Measurements from ENCODE around the gene CCDC88C. TPM values are rescaled to one million over a fixed set of nuclear protein-coding genes. Genes with fewer than 3 reads are reported as not detected.

CCDC88C gene
- total and polyA plus RNA-seq, 2 experiments from 2014 or later = 23.6 to 60.7 TPM

DNA sequence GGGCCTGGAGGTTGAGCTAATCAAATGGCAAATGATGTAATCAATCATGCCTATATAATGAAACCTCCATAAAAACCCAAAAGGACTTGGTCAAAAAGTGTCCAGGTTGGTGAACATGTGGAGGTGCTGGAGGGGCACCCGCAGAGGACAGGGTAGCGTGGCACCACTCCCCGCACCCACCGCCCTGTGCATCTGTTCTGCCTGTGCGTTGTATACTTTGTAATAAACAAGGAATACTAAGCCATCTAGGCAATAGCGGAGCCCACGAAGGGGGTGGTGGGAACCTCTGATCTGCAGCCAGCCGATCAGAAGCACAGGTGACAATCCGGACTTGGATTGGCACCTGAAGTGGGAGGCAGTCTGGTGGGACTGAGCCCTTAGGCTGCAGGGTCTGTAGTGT, 97.4 kb downstream of the CCDC88C start:
- no peaks in the 10 kb centered on the region for H3K27me3 ChIP-seq (ENCODE audit: insufficient read depth)
- peaks cover 67% of the 10 kb centered on the region for H3K36me3 Mint-ChIP-seq (ENCODE audit: low read depth)
- H3K79me2 ChIP-seq (replicated peaks; ENCODE audit: insufficient read depth) = no peaks in the 10 kb centered on the region
- DNase-seq (ENCODE audit: low spot score) (no peak), ATAC-seq (no peak)
- no peaks in the 10 kb centered on the region for H3F3A ChIP-seq (replicated peaks; ENCODE audit: low read depth)
- H3K27ac Mint-ChIP-seq = no peak overlapping the region
- no peak overlapping the region for H3K27ac ChIP-seq (ENCODE audit: low read depth)
- H3K4me2 ChIP-seq = no peak overlapping the region
- H3K27me3 Mint-ChIP-seq (ENCODE audit: insufficient read depth, low read depth, poor library complexity) = peaks cover 9% of the 10 kb centered on the region
- H3K4me1 ChIP-seq (ENCODE audit: insufficient read depth) = no peaks in the 10 kb centered on the region; the same call in 1 of the 2 replicates
- H4K20me1 ChIP-seq (replicated peaks; ENCODE audit: insufficient read depth) = no peaks in the 10 kb centered on the region; the same call in 1 of the 2 replicates
- no peaks in the 10 kb centered on the region for H3K9me2 ChIP-seq (ENCODE audit: insufficient read depth)
- TF ChIP-seq EZH2phosphoT487 (IDR thresholded peaks at IDR 0.05; ENCODE audit: unreplicated experiment) (no peak), POLR2AphosphoS5 (IDR thresholded peaks at IDR 0.05; ENCODE audit: low read depth) (no peak), NANOG (IDR thresholded peaks at IDR 0.05; ENCODE audit: borderline replicate concordance) (no peak), EZH2 (IDR thresholded peaks at IDR 0.05; ENCODE audit: low read depth, unreplicated experiment) (no peak), ZNF331 (CRISPR knock-in tag; IDR thresholded peaks at IDR 0.05; ENCODE audit: low read depth) (no peak)
- TF ChIP-seq, protein P1, sequence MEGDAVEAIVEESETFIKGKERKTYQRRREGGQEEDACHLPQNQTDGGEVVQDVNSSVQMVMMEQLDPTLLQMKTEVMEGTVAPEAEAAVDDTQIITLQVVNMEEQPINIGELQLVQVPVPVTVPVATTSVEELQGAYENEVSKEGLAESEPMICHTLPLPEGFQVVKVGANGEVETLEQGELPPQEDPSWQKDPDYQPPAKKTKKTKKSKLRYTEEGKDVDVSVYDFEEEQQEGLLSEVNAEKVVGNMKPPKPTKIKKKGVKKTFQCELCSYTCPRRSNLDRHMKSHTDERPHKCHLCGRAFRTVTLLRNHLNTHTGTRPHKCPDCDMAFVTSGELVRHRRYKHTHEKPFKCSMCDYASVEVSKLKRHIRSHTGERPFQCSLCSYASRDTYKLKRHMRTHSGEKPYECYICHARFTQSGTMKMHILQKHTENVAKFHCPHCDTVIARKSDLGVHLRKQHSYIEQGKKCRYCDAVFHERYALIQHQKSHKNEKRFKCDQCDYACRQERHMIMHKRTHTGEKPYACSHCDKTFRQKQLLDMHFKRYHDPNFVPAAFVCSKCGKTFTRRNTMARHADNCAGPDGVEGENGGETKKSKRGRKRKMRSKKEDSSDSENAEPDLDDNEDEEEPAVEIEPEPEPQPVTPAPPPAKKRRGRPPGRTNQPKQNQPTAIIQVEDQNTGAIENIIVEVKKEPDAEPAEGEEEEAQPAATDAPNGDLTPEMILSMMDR (conservative IDR thresholded peaks at IDR 0.05; ENCODE audit: low read depth in 2 of 2) = no peak
- TF ChIP-seq, protein P2, sequence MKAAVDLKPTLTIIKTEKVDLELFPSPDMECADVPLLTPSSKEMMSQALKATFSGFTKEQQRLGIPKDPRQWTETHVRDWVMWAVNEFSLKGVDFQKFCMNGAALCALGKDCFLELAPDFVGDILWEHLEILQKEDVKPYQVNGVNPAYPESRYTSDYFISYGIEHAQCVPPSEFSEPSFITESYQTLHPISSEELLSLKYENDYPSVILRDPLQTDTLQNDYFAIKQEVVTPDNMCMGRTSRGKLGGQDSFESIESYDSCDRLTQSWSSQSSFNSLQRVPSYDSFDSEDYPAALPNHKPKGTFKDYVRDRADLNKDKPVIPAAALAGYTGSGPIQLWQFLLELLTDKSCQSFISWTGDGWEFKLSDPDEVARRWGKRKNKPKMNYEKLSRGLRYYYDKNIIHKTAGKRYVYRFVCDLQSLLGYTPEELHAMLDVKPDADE (IDR thresholded peaks at IDR 0.05) = no peak
- no peak overlapping the region for H3K4me3 Mint-ChIP-seq
- peaks cover 7% of the 10 kb centered on the region for H3K4me1 Mint-ChIP-seq
- H2AFZ ChIP-seq = no peak overlapping the region
- peaks cover 4% of the 10 kb centered on the region; the same call in 1 of the 2 replicates for H3K36me3 ChIP-seq (ENCODE audit: insufficient read depth)
- H3K9me3 Mint-ChIP-seq = peaks cover 11% of the 10 kb centered on the region
- H3K4me3 ChIP-seq = no peak overlapping the region

DNA sequence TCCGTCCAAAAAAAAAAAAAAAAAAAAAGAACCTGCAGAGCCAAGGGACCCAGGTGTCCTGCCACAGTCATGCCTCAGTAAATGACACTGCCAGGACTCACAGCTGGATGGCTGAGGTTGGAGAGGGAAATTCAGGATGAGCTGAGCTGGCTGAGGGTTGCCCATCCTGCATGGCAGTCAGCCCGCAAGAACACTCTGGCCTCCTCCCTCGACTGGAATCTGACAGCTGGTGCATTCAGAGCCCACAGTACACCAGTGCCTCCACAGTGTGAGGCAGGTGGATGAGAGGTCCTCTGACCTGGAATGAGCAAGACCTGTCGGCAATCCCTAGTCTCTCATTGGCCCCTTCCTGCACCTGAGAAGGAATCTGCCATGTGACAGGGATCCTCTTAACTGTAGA, 98.7 kb downstream of the CCDC88C start:
- H3K4me2 ChIP-seq = no peak overlapping the region
- no peaks in the 10 kb centered on the region for H3K27me3 ChIP-seq (ENCODE audit: insufficient read depth)
- H4K20me1 ChIP-seq (replicated peaks; ENCODE audit: insufficient read depth) = no peaks in the 10 kb centered on the region; the same call in 1 of the 2 replicates
- no peak overlapping the region for H3K27ac ChIP-seq (ENCODE audit: low read depth)
- Mint-ChIP-seq H3K4me1 (peaks cover 4% of the 10 kb centered on the region), H3K4me3 (no peak overlapping the region), H3K27me3 (ENCODE audit: insufficient read depth, low read depth, poor library complexity) (peaks cover 12% of the 10 kb centered on the region), H3K9me3 (peaks cover 25% of the 10 kb centered on the region), H3K36me3 (ENCODE audit: low read depth) (peaks cover 72% of the 10 kb centered on the region), H3K27ac (no peak overlapping the region)
- H3K9me2 ChIP-seq (ENCODE audit: insufficient read depth) = no peaks in the 10 kb centered on the region
- no peak overlapping the region for H2AFZ ChIP-seq
- H3K79me2 ChIP-seq (replicated peaks; ENCODE audit: insufficient read depth) = no peaks in the 10 kb centered on the region
- no peaks in the 10 kb centered on the region for H3F3A ChIP-seq (replicated peaks; ENCODE audit: low read depth)
- H3K4me3 ChIP-seq = no peak overlapping the region
- H3K36me3 ChIP-seq (ENCODE audit: insufficient read depth) = peaks cover 13% of the 10 kb centered on the region
- ATAC-seq (no peak), DNase-seq (ENCODE audit: low spot score) (no peak)
- no peaks in the 10 kb centered on the region; the same call in 1 of the 2 replicates for H3K4me1 ChIP-seq (ENCODE audit: insufficient read depth)
- TF ChIP-seq, protein P2 (IDR thresholded peaks at IDR 0.05) = no peak
- TF ChIP-seq NANOG (IDR thresholded peaks at IDR 0.05; ENCODE audit: borderline replicate concordance) (no peak), ZNF462 (CRISPR knock-in tag; IDR thresholded peaks at IDR 0.05) (no peak), EZH2 (IDR thresholded peaks at IDR 0.05; ENCODE audit: low read depth, unreplicated experiment) (no peak)
- TF ChIP-seq, protein P1 (conservative IDR thresholded peaks at IDR 0.05; ENCODE audit: low read depth in 2 of 2) = no peak
